K562 (cell line): ENCODE measurements around the gene BICC1. TPM values are rescaled to one million over a fixed set of nuclear protein-coding genes. Genes with fewer than 3 reads are reported as not detected.

ENCODE experiments used
- ATAC-seq: fragments of 200-7000 bp; cut with Tn5 transposase; 3 replicates; pipeline ENCODE4 v1.9.1; 2020; ENCODE audit warnings: moderate library complexity
- BruUV-seq: library from RNA; stranded (reverse); fragments of 400-500 nt; replicated peaks from 2 replicates; lab custom pipeline; 2021; lab: Mats Ljungman, UMichigan
- CTCF ChIA-PET: fragments of 300-600 bp; formaldehyde crosslinking; extraction: SDS; loops from one replicate; lab custom pipeline; 2021; ENCODE audit warnings: low intra/inter-chr PET ratio; lab: Yijun Ruan, JAX
- POLR2A ChIA-PET: fragments of 300-600, 350-650 bp; sonication (Branson Sonifier 250); formaldehyde crosslinking; extraction: SDS; loops from one replicate; lab custom pipeline; 2021; ENCODE audit warnings: antibody characterized with exemption, inconsistent platforms; lab: Yijun Ruan, JAX
- DNase-seq, 4 experiments: peaks; one replicate each; pipeline versions ENCODE4 v3.0.0 to v3.0.0-alpha.2; 2011 to 2018; ENCODE audit warnings: low spot score in 3 of 4, mixed read lengths in 3 of 4; ENCODE audit errors: extremely low read depth in 1 of 4
- FAIRE-seq: peaks from 2 replicates; lab custom pipeline; 2011; peaks lifted over from hg19 to GRCh38; lab: Jason Lieb, UNC
- H2AFZ ChIP-seq: 2 replicates; pipeline ENCODE4 v1.6.0; 2011; ENCODE audit warnings: low read depth, low read length, control low read depth, inconsistent platforms
- H3K27ac ChIP-seq: fragments of 200-600 bp; 3 replicates; pipeline ENCODE4 v1.8.0; 2011; ENCODE audit warnings: low read depth, mild to moderate bottlenecking, control low read depth, inconsistent platforms, low read length, moderate library complexity, mixed read lengths; ENCODE audit errors: extremely low read depth
- H3K27me3 ChIP-seq, 2 experiments: fragments of 300-600 bp in 1 of 2; 2 replicates in 1 of 2; 3 replicates in 1 of 2; pipeline versions ENCODE4 v1.6.0 to v1.8.0; 2011; ENCODE audit warnings: inconsistent platforms in 2 of 2, low read length in 2 of 2, mild to moderate bottlenecking in 1 of 2, mixed read lengths in 1 of 2, moderate library complexity in 1 of 2; ENCODE audit not compliant: control insufficient read depth in 2 of 2, insufficient read depth in 2 of 2
- H3K36me3 ChIP-seq: fragments of 300-600 bp; 3 replicates; pipeline ENCODE4 v1.8.0; 2011; ENCODE audit warnings: mild to moderate bottlenecking, low read length, inconsistent platforms; ENCODE audit not compliant: control insufficient read depth, insufficient read depth
- H3K4me1 ChIP-seq, 2 experiments: fragments of 200-600 bp in 1 of 2; replicated peaks in 1 of 2; 2 replicates in 1 of 2; 3 replicates in 1 of 2; pipeline versions ENCODE4 v1.5.1 to v1.8.0; 2011; ENCODE audit warnings: inconsistent platforms in 2 of 2, low read length in 2 of 2, mild to moderate bottlenecking in 1 of 2, mixed read lengths in 1 of 2, moderate library complexity in 1 of 2; ENCODE audit not compliant: control insufficient read depth in 2 of 2, insufficient read depth in 2 of 2
- H3K4me2 ChIP-seq: 2 replicates; pipeline ENCODE4 v1.6.1; 2011; ENCODE audit warnings: low read length, control low read depth, inconsistent platforms, mixed read lengths; ENCODE audit not compliant: insufficient read depth
- H3K4me3 ChIP-seq: fragments of 200-600 bp; sonication (generic), shearing (Covaris generic); 2 replicates; pipeline ENCODE4 v1.5.1; 2016; ENCODE audit warnings: control low read depth, inconsistent platforms
- H3K79me2 ChIP-seq: fragments of 200-600 bp; 3 replicates; pipeline ENCODE4 v1.8.0; 2011; ENCODE audit warnings: low read length, inconsistent platforms; ENCODE audit not compliant: control insufficient read depth, insufficient read depth
- H3K9ac ChIP-seq, 2 experiments: 2 replicates each; pipeline versions ENCODE4 v1.6.0 to v1.6.1; 2011; ENCODE audit warnings: low read depth in 2 of 2, low read length in 2 of 2, control low read depth in 1 of 2, inconsistent platforms in 1 of 2, mild to moderate bottlenecking in 1 of 2, mixed read lengths in 1 of 2; ENCODE audit not compliant: insufficient read depth in 1 of 2
- H3K9me1 ChIP-seq: one replicate; pipeline ENCODE4 v1.6.0; 2011; ENCODE audit warnings: inconsistent platforms, mild to moderate bottlenecking, low read length, moderate library complexity; ENCODE audit not compliant: control insufficient read depth, insufficient read depth
- H3K9me3 ChIP-seq: replicated peaks from 2 replicates; pipeline ENCODE4 v1.5.1; 2011; ENCODE audit warnings: low read depth, low read length, inconsistent platforms; ENCODE audit not compliant: control insufficient read depth, insufficient read depth
- H4K20me1 ChIP-seq: replicated peaks from 2 replicates; pipeline ENCODE4 v1.6.1; 2011; ENCODE audit warnings: low read length, inconsistent platforms, mixed read lengths; ENCODE audit not compliant: control insufficient read depth, insufficient read depth
- ATF1 ChIP-seq, 2 experiments: fragments of 450-650 bp in 1 of 2; IDR thresholded peaks; 2 replicates each; pipeline ENCODE4 v1.6.1; 2016; ENCODE audit warnings: missing compliant biosample characterization in 1 of 2, missing genetic modification characterization in 1 of 2
- BACH1 ChIP-seq: fragments of 200-800 bp; sonication (Bioruptor generic); IDR thresholded peaks from 2 replicates; pipeline ENCODE4 v1.6.1; 2016; ENCODE audit warnings: missing genetic modification characterization, missing compliant biosample characterization
- ERF ChIP-seq: fragments of 450-650 bp; formaldehyde crosslinking; IDR thresholded peaks from 2 replicates; pipeline ENCODE4 v1.4.0; 2020; ENCODE audit warnings: mild to moderate bottlenecking, mixed read lengths
- ETV1 ChIP-seq: fragments of 450-650 bp; conservative IDR thresholded peaks from 2 replicates; pipeline ENCODE4 v1.6.1; 2016; ENCODE audit warnings: missing genetic modification characterization, control low read depth, low read depth, missing compliant biosample characterization
- KDM4B ChIP-seq, 2 experiments: fragments of 450-650 bp in 1 of 2; sonication (generic) in 1 of 2; IDR thresholded peaks; 2 replicates each; pipeline ENCODE4 v1.6.1; 2016 to 2017; ENCODE audit warnings: borderline replicate concordance in 2 of 2, antibody characterized with exemption in 1 of 2, low read depth in 1 of 2, mild to moderate bottlenecking in 1 of 2
- MCM3 ChIP-seq: fragments of 450-650 bp; IDR thresholded peaks from 2 replicates; pipeline ENCODE4 v1.6.1; 2016
- RBFOX2 ChIP-seq: fragments of 200-400 bp; formaldehyde crosslinking; IDR thresholded peaks from 2 replicates; pipeline ENCODE4 v1.6.1; 2017; ENCODE audit warnings: low read depth, mild to moderate bottlenecking, low read length, moderate library complexity
- RNF2 ChIP-seq: sonication (generic); IDR thresholded peaks from 2 replicates; pipeline ENCODE4 v1.6.1; 2016
- ZNF232 ChIP-seq: sonication (generic); formaldehyde crosslinking; IDR thresholded peaks from 2 replicates; pipeline ENCODE4 v1.8.0; 2022; ENCODE audit warnings: mild to moderate bottlenecking, missing genetic modification reagents
- ZNF57 ChIP-seq: fragments of 450-650 bp; formaldehyde crosslinking; IDR thresholded peaks from 2 replicates; pipeline ENCODE4 v1.4.0; 2020; ENCODE audit warnings: mild to moderate bottlenecking, moderate library complexity
- WGBS: fragments of 100-300 bp; shearing (Covaris generic); methylation state at CpG from one replicate; pipeline ENCODE4 v1.1.6; 2016; ENCODE audit warnings: low coverage, mixed read lengths; ENCODE audit not compliant: insufficient coverage; ENCODE audit errors: missing lambda C conversion rate; 5-methylcytosine and 5-hydroxymethylcytosine counted together
- in situ Hi-C: fragments of 300-500 bp; cut with MboI; formaldehyde crosslinking; loops from 4 replicates; pipeline ENCODE4 v1.15.0; 2018; ENCODE audit warnings: inconsistent platforms, mixed read lengths
- intact Hi-C: fragments of 100-400 bp; cut with micrococcal nuclease; formaldehyde crosslinking; loops from 2 replicates; pipeline ENCODE4 v1.14.2; 2022
- polyA plus RNA-seq, 8 experiments: library from polyadenylated mRNA; depleted of rRNA in 4 of 8; stranded (reverse) in 5 of 8; unstranded in 3 of 8; fragments of >200 nt; fragmentation: Nextera tagmentation in 2 of 8; fragmentation: Illumina TruSeq in 1 of 8; extraction: Ambion mirVana in 2 of 8; extraction: Trizol in 1 of 8; gene quantifications; 2 replicates each; pipeline versions ENCODE4 v1.2.1 to v1.2.3, GENCODE V29; 2011 to 2014; ENCODE audit warnings: inconsistent platforms in 1 of 8, missing spikeins in 1 of 8
- total RNA-seq, 7 experiments: library from RNA; depleted of rRNA in 6 of 7; stranded (reverse); fragments of >200 nt in 6 of 7; fragmentation: Illumina TruSeq in 2 of 7; extraction: Trizol in 2 of 7; gene quantifications; 2 replicates each; pipeline versions ENCODE4 v1.2.1 to v1.2.3, GENCODE V29; 2011 to 2021; ENCODE audit warnings: low replicate concordance in 1 of 7
- TF ChIP-seq, protein P1 (sequence below): fragments of 250-450 bp; sonication (Bioruptor Pico); IDR thresholded peaks from 2 replicates; pipeline ENCODE4 v1.4.0; 2020

The BICC1 gene
- total and polyA plus RNA-seq, 9 of the 15 experiments (the other 6 are each of a cell fraction or from before 2014, with no cell fraction given): not detected

DNA sequence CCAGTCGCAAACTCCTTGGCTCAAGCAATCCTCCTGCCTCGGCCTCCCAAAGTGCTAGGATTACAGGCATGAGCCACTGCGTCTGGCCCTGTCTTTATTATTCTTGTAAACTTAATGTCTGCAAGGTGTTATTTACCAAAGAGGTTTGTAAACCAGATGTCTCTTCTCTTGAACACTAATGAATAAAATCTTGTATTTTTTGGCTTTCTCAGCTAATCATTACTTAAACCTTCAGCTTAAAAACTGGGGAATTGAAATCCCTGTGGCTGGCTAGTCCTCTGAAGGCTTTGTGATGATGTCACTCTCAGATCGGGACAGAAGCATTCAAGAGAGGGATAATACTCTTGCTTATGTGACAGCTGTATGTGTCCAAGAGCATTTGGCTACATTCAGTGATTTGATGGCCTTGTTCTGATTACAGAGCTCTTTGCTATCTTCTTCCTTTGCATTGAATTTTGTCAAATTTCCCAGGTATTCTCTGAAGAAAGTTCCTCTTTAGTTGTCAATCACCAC is 130.3 kb downstream of the BICC1 start:
- no peak overlapping the region for H3K4me3 ChIP-seq
- WGBS: 1% methylated on average over 4 of the region's 4 CpGs
- no peaks in the 10 kb centered on the region for H4K20me1 ChIP-seq
- FAIRE-seq (no peak), DNase-seq (no peak), ATAC-seq (no peak)
- no peaks in the 10 kb centered on the region for H3K4me1 ChIP-seq
- H3K9ac ChIP-seq: no peak overlapping the region
- no TSS peak for BruUV-seq
- H3K79me2 ChIP-seq: no peaks in the 10 kb centered on the region
- no peaks in the 10 kb centered on the region for H3K9me3 ChIP-seq
- no peak overlapping the region for H3K4me2 ChIP-seq
- no peaks in the 10 kb centered on the region for H3K36me3 ChIP-seq
- POLR2A ChIA-PET: no interaction called here
- H3K27ac ChIP-seq: no peak overlapping the region
- intact Hi-C loops: no loop called here
- CTCF ChIA-PET: no interaction called here
- H3K27me3 ChIP-seq: no peaks in the 10 kb centered on the region
- TF ChIP-seq RNF2 (no peak), BACH1 (no peak), KDM4B (IDR thresholded peaks at IDR 0.05; ENCODE audit: borderline replicate concordance in 2 of 2, low read depth in 1 of 2) (no peak), ZNF57 (CRISPR knock-in tag) (no peak), ETV1 (no peak), ZNF232 (CRISPR knock-in tag) (no peak), ATF1 (CRISPR knock-in tag; IDR thresholded peaks at IDR 0.05) (no peak), ATF1 (tag; IDR thresholded peaks at IDR 0.05) (no peak), RBFOX2 (no peak), MCM3 (no peak), ERF (CRISPR knock-in tag) (no peak)
- TF ChIP-seq, protein P1, sequence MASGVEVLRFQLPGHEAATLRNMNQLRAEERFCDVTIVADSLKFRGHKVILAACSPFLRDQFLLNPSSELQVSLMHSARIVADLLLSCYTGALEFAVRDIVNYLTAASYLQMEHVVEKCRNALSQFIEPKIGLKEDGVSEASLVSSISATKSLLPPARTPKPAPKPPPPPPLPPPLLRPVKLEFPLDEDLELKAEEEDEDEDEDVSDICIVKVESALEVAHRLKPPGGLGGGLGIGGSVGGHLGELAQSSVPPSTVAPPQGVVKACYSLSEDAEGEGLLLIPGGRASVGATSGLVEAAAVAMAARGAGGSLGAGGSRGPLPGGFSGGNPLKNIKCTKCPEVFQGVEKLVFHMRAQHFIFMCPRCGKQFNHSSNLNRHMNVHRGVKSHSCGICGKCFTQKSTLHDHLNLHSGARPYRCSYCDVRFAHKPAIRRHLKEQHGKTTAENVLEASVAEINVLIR (CRISPR knock-in tag): no peak
- TF ChIP-seq, all 486 proteins: peak for 0
- Histone ChIP-seq H3K9me1 (no peaks in the 10 kb centered on the region), H2AFZ (no peak overlapping the region)
- in situ Hi-C loops: no loop called here
